Ovary (tissue), 3 donors: ENCODE results near the gene ZNHIT1.

Experiments
- POLR2A ChIP-seq: fragments of 450-650 bp; IDR thresholded peaks from one replicate; pipeline ENCODE4 v1.6.1; 2017; ENCODE audit warnings: antibody characterized with exemption, mild to moderate bottlenecking, moderate library complexity
- TF ChIP-seq, protein P1 (sequence below), 3 donors: fragments of 450-650 bp in 2 of 3; fragments of 200-600 bp in 1 of 3; IDR thresholded peaks; one replicate each; pipeline versions ENCODE4 v1.5.1 to v1.8.0; 2016 to 2022; ENCODE audit warnings: antibody characterized with exemption in 3 of 3, mild to moderate bottlenecking in 1 of 3
- donor health status: DM: no; HTN: no; CAD: no.

DNA sequence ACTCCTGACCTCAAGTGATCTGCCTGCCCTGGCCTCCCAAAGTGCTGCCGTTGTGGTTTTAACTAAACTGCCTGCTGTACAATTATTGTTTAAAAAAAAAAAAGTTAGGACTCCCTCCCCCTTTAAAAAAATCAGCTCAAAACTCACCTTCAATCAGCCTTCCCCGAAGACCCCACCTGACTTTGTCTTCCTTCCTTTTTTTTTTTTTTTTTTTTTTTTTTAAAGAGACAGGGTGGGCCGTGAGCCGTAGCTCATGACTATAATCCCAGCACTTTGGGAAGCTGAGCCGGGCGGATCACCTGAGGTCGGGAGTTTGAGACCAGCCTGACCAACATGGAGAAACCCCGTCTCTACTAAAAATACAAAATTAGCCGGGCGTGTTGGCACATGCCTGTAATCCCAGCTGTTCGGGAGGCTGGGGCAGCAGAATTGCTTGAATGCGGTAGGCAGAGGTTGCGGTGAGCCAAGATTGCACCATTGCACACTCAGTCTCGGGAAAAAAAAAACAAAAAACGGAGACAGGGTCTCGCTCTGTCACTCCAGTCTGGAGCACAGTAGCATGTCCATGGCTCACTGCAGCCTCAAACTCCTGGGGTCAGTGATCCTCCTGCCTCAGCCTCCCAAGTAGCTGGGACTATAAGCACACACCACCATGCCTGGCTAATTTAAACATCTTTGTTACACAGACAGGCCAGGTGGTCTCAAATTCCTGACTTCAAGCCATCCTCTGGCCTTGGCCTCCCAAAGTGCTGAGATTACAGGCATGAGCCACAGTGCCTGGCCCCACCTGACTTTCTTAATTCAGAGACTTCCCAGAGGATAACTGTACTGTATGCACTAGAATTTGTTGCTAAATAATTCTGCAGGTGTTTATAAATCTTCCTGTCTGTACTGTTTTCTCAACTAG lies 23.7 kb downstream of the ZNHIT1 start:
- TF ChIP-seq, protein P1, sequence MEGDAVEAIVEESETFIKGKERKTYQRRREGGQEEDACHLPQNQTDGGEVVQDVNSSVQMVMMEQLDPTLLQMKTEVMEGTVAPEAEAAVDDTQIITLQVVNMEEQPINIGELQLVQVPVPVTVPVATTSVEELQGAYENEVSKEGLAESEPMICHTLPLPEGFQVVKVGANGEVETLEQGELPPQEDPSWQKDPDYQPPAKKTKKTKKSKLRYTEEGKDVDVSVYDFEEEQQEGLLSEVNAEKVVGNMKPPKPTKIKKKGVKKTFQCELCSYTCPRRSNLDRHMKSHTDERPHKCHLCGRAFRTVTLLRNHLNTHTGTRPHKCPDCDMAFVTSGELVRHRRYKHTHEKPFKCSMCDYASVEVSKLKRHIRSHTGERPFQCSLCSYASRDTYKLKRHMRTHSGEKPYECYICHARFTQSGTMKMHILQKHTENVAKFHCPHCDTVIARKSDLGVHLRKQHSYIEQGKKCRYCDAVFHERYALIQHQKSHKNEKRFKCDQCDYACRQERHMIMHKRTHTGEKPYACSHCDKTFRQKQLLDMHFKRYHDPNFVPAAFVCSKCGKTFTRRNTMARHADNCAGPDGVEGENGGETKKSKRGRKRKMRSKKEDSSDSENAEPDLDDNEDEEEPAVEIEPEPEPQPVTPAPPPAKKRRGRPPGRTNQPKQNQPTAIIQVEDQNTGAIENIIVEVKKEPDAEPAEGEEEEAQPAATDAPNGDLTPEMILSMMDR (IDR thresholded peaks at IDR 0.05): no peak
- no peak for TF ChIP-seq POLR2A
